RWPE2 (cell line): ENCODE results near the gene ARHGAP15.

Experiments
- ATAC-seq: fragments of 200-7000 bp; cut with Tn5 transposase; 3 replicates; pipeline ENCODE4 v1.9.1; 2021; ENCODE audit warnings: low read depth
- DNase-seq: peaks from one replicate; pipeline ENCODE4 v3.0.0-alpha.2; 2020; ENCODE audit warnings: low spot score
- H3K27ac ChIP-seq: fragments of 450-650 bp; 2 replicates; pipeline ENCODE4 v1.5.1; 2017; ENCODE audit warnings: mild to moderate bottlenecking; ENCODE audit not compliant: poor library complexity, severe bottlenecking
- H3K27me3 ChIP-seq: fragments of 250-450 bp; sonication (Bioruptor Pico); 2 replicates; pipeline ENCODE4 v1.5.1; 2021; ENCODE audit warnings: mild to moderate bottlenecking, moderate library complexity; ENCODE audit not compliant: insufficient read depth, poor library complexity, severe bottlenecking
- H3K36me3 ChIP-seq: fragments of 250-450 bp; sonication (Bioruptor Pico); 2 replicates; pipeline ENCODE4 v1.5.1; 2020; ENCODE audit warnings: low read depth, mild to moderate bottlenecking, moderate library complexity
- H3K4me1 ChIP-seq: fragments of 250-450 bp; sonication (Bioruptor Pico); 2 replicates; pipeline ENCODE4 v1.5.1; 2021; ENCODE audit warnings: mild to moderate bottlenecking, moderate library complexity; ENCODE audit not compliant: insufficient read depth, poor library complexity, severe bottlenecking
- H3K4me3 ChIP-seq: fragments of 250-450 bp; sonication (Bioruptor Pico); 2 replicates; pipeline ENCODE4 v1.5.1; 2021; ENCODE audit warnings: mild to moderate bottlenecking, moderate library complexity; ENCODE audit not compliant: severe bottlenecking
- H3K9me3 ChIP-seq: fragments of 250-450 bp; sonication (Bioruptor Pico); 2 replicates; pipeline ENCODE4 v1.5.1; 2021; ENCODE audit warnings: mild to moderate bottlenecking, moderate library complexity; ENCODE audit not compliant: severe bottlenecking
- TF ChIP-seq, protein P1 (sequence below): fragments of 450-650 bp; IDR thresholded peaks from one replicate; pipeline ENCODE4 v1.5.1; 2017; ENCODE audit warnings: mild to moderate bottlenecking, moderate library complexity; ENCODE audit not compliant: poor library complexity, severe bottlenecking

Gene ARHGAP15

DNA sequence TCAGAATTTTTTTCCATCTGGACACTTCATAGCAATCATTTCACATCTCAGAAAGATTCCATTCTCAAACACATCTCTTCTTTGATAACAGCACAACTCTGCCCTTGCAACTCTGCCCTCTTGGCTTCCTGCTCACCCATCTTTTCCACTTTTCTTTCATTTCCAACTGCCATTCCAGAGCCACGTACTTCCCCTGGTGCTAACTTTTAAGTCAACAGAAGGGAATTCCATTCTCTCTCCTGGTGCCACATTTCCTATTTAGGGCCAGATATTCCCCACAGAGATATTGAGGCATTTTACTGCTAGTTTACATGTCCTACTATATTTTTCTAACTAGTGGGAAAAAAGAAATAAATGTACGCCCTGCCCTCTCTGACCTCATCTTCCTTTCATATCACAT is 590.2 kb downstream of the ARHGAP15 start:
- Histone ChIP-seq H3K4me1 (no peaks in the 10 kb centered on the region), H3K4me3 (no peak overlapping the region), H3K9me3 (no peaks in the 10 kb centered on the region), H3K27ac (no peak overlapping the region), H3K27me3 (no peaks in the 10 kb centered on the region), H3K36me3 (no peaks in the 10 kb centered on the region)
- no peak for ATAC-seq
- DNase-seq = no peak
- TF ChIP-seq, protein P1, sequence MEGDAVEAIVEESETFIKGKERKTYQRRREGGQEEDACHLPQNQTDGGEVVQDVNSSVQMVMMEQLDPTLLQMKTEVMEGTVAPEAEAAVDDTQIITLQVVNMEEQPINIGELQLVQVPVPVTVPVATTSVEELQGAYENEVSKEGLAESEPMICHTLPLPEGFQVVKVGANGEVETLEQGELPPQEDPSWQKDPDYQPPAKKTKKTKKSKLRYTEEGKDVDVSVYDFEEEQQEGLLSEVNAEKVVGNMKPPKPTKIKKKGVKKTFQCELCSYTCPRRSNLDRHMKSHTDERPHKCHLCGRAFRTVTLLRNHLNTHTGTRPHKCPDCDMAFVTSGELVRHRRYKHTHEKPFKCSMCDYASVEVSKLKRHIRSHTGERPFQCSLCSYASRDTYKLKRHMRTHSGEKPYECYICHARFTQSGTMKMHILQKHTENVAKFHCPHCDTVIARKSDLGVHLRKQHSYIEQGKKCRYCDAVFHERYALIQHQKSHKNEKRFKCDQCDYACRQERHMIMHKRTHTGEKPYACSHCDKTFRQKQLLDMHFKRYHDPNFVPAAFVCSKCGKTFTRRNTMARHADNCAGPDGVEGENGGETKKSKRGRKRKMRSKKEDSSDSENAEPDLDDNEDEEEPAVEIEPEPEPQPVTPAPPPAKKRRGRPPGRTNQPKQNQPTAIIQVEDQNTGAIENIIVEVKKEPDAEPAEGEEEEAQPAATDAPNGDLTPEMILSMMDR = no peak

DNA sequence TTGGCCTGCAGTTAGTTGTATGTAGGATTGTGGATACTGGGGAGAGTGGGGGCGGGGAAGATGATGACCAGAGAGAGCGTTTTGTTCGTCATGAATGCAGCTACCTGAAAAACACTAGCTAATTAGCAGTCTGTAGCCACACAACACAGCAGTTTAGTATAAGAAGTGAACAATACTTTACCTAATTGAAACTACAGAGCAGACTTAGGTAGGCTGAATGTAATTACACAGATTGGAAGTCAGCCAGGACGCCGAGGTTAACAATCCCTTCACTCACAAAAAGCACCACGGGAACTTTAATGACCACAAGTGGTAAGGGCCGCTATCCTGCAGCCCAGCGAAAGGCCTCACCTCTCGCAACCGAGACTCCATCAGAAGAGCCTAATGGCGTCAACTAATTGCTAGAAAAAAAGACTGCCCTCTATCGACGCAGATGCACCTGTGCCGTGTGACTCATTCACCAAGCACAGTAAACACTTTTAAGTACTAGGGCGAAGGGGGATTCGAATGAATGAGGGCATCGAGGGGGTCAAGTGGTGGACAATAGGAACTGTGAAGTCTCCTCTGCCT is 591.0 kb downstream of the ARHGAP15 start:
- no peak for DNase-seq
- H3K4me1 ChIP-seq = no peaks in the 10 kb centered on the region
- ATAC-seq = no peak

DNA sequence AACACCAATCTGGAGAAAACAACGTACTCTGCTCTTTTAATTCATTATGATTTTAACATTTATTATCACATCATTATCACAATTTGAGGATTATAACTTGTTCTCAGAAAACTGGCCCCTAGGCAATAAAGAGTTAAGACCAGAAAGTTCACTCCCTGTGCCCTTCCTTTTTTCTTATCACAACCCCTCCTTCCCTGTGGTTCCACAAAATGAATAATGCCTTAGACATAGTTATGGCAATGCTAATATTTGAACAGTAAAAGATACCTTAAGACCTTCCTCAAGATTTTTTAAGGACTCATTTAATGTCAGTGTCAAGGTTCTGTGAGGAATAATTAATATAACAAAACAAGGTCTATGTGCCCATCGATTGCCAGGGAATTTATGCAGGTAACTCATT is 596.2 kb downstream of the ARHGAP15 start:
- H3K36me3 ChIP-seq = no peaks in the 10 kb centered on the region
- peaks cover 11% of the 10 kb centered on the region for H3K4me1 ChIP-seq
- no peak overlapping the region for H3K27ac ChIP-seq
- DNase-seq = no peak
- no peaks in the 10 kb centered on the region for H3K27me3 ChIP-seq
- ATAC-seq = no peak
- no peaks in the 10 kb centered on the region for H3K9me3 ChIP-seq
- TF ChIP-seq, protein P1 = no peak
- H3K4me3 ChIP-seq = no peak overlapping the region

More for the DNA sequence above, 591.0 kb downstream of the ARHGAP15 start:
- H3K9me3 ChIP-seq = no peaks in the 10 kb centered on the region
- no peaks in the 10 kb centered on the region for H3K27me3 ChIP-seq
- no peak overlapping the region for H3K27ac ChIP-seq
- TF ChIP-seq, protein P1 = no peak
- no peaks in the 10 kb centered on the region for H3K36me3 ChIP-seq
- H3K4me3 ChIP-seq = no peak overlapping the region

DNA sequence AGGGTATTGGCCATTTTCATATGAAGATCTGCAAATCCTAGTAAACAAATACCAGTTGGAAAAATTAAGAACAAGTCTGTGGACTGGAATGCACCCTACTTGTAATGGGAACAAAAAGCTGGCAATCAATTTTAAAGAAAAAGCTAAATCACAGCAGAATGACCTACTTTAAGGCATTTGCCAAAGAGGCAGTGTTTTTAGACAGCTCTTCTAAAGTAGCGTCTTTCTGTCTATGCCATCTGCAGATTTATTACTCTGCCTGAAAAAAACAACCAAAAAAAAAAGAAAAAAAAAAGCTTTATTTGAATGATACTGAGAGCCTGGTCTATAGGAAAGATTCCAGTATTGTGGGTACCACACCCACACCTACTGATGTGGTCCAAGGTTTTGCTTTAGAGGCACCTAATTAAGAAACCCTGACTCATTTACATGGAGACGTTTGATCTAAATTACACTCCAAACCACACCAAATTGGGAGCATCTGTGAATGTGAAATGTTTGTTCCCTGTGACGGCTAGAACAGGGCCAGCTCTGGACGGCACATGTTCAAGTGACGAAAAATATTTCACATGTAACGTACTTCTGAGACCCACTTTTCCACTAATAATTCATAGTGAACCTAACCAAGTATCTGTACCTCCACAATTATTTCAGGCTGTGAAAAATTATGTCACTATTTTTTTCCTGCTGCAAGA is 597.1 kb downstream of the ARHGAP15 start:
- peaks cover 13% of the 10 kb centered on the region for H3K4me1 ChIP-seq
- H3K27ac ChIP-seq = no peak overlapping the region
- no peak overlapping the region for H3K4me3 ChIP-seq
- no peaks in the 10 kb centered on the region for H3K27me3 ChIP-seq
- TF ChIP-seq, protein P1 = no peak
- H3K36me3 ChIP-seq = no peaks in the 10 kb centered on the region
- ATAC-seq (no peak), DNase-seq (no peak)
- no peaks in the 10 kb centered on the region for H3K9me3 ChIP-seq

GRCh38 chr2:143728498-143728897 is 599.3 kb downstream of the ARHGAP15 start:
- Histone ChIP-seq H3K9me3 (no peaks in the 10 kb centered on the region), H3K27me3 (no peaks in the 10 kb centered on the region), H3K4me3 (no peak overlapping the region), H3K36me3 (no peaks in the 10 kb centered on the region), H3K4me1 (peaks cover 21% of the 10 kb centered on the region), H3K27ac (peak overlapping the region; percentile 2)
- ATAC-seq = peak; percentile 55; the same call in 2 of the 3 replicates
- TF ChIP-seq, protein P1 = no peak
- DNase-seq = no peak
